Measurements from ENCODE around the gene HSFX2.
"Not testable (repeated sequence)": the region's sequence is repeated elsewhere in the genome, so short reads cannot be mapped to it uniquely, and the experiment has no call there.

HSFX2 gene

GRCh38 chrX:149595214-149595613, at the start of gene HSFX2:
TSS of gene HSFX2 (minus strand) at chrX:149595314. CDS start at chrX:149594700, 614 bp downstream.
- DNase-seq (ENCODE audit: low spot score); in situ Hi-C loops (cut with MboI; ENCODE audit: low sequenced_read_pairs, unreplicated experiment): not testable (repeated sequence)

GRCh38 chrX:149643496-149643895, 48.4 kb upstream of the HSFX2 start:
- DNase-seq (ENCODE audit: low spot score): no peak
- TF ChIP-seq CTCF (IDR thresholded peaks at IDR 0.05; ENCODE audit: borderline replicate concordance, control extremely low read depth, extremely low read depth, insufficient read depth, missing control alignments): no peak
- in situ Hi-C loops (cut with MboI; ENCODE audit: low sequenced_read_pairs, unreplicated experiment): loop anchor here (25.0 kb wide), 2 partner anchors 131 to 169 kb away; partner anchors contain the start of gene IDS

GRCh38 chrX:149641835-149642234, 46.7 kb upstream of the HSFX2 start:
- no peak for TF ChIP-seq CTCF (IDR thresholded peaks at IDR 0.05; ENCODE audit: borderline replicate concordance, control extremely low read depth, extremely low read depth, insufficient read depth, missing control alignments)
- in situ Hi-C loops (cut with MboI; ENCODE audit: low sequenced_read_pairs, unreplicated experiment): loop anchor here (25.0 kb wide), 2 partner anchors 130 to 170 kb away; partner anchors contain the start of gene IDS
- no peak for DNase-seq (ENCODE audit: low spot score)

- in situ Hi-C loops (cut with MboI; ENCODE audit: low sequenced_read_pairs, unreplicated experiment): loop anchor here (25.0 kb wide), 2 partner anchors 129 to 171 kb away; partner anchors contain the start of gene IDS
- TF ChIP-seq CTCF (IDR thresholded peaks at IDR 0.05; ENCODE audit: borderline replicate concordance, control extremely low read depth, extremely low read depth, insufficient read depth, missing control alignments): no peak
- no peak for DNase-seq (ENCODE audit: low spot score)
Measured at GRCh38 chrX:149641432-149641831, 46.3 kb upstream of the HSFX2 start.

- in situ Hi-C loops (cut with MboI; ENCODE audit: low sequenced_read_pairs, unreplicated experiment): loop anchor here (25.0 kb wide), 2 partner anchors 127 to 173 kb away; partner anchors contain the start of gene IDS
Measured at GRCh38 chrX:149639568-149639967, 44.5 kb upstream of the HSFX2 start.

GRCh38 chrX:149638860-149639259, 43.7 kb upstream of the HSFX2 start:
- in situ Hi-C loops (cut with MboI; ENCODE audit: low sequenced_read_pairs, unreplicated experiment): loop anchor here (25.0 kb wide), 2 partner anchors 127 to 173 kb away; partner anchors contain the start of gene IDS
- DNase-seq (ENCODE audit: low spot score): no peak

More at GRCh38 chrX:149639568-149639967, 44.5 kb upstream of the HSFX2 start:
- no peak for DNase-seq (ENCODE audit: low spot score)
- TF ChIP-seq CTCF (IDR thresholded peaks at IDR 0.05; ENCODE audit: borderline replicate concordance, control extremely low read depth, extremely low read depth, insufficient read depth, missing control alignments): no peak

More at GRCh38 chrX:149638860-149639259, 43.7 kb upstream of the HSFX2 start:
- TF ChIP-seq CTCF (IDR thresholded peaks at IDR 0.05; ENCODE audit: borderline replicate concordance, control extremely low read depth, extremely low read depth, insufficient read depth, missing control alignments): no peak
